GM12878 (cell line): ENCODE data around the gene CCDC68. TPM values are rescaled to one million over a fixed set of nuclear protein-coding genes. Genes with fewer than 3 reads are reported as not detected.

Experiments
- ATAC-seq: fragments of 200-7000 bp; cut with Tn5 transposase; 3 replicates; pipeline ENCODE4 v1.9.1; 2020; ENCODE audit warnings: mild to moderate bottlenecking, moderate library complexity
- BruUV-seq: library from RNA; stranded (reverse); fragments of 400-500 nt; replicated peaks from 2 replicates; lab custom pipeline; 2021; lab: Mats Ljungman, UMichigan
- CTCF ChIA-PET: fragments of 300-600 bp; sonication (Branson Sonifier 250); formaldehyde crosslinking; extraction: SDS; loops from one replicate; lab custom pipeline; 2021; ENCODE audit warnings: inconsistent platforms; lab: Yijun Ruan, JAX
- POLR2A ChIA-PET: fragments of 350-600 bp; formaldehyde crosslinking; extraction: SDS; loops from one replicate; lab custom pipeline; 2021; ENCODE audit warnings: inconsistent platforms; lab: Charles Lee
- RAD21 ChIA-PET: fragments of 300-600 bp; sonication (Branson Sonifier 250); formaldehyde crosslinking; loops from one replicate; lab custom pipeline; 2023; ENCODE audit warnings: antibody characterized with exemption; ENCODE audit not compliant: unreplicated experiment; lab: Charles Lee
- SMC1A ChIA-PET: fragments of 300-600 bp; sonication (Branson Sonifier 250); formaldehyde crosslinking; loops from one replicate; lab custom pipeline; 2023; ENCODE audit not compliant: unreplicated experiment, uncharacterized antibody; lab: Charles Lee
- DNase-seq: peaks from one replicate; pipeline ENCODE4 v3.0.0-alpha.2; 2011; ENCODE audit warnings: low read depth, low spot score
- FAIRE-seq: peaks from 3 replicates; lab custom pipeline; 2011; peaks lifted over from hg19 to GRCh38; lab: Jason Lieb, UNC
- H2AFZ ChIP-seq: 2 replicates; pipeline ENCODE4 v1.6.0; 2011; ENCODE audit warnings: low read depth, low read length, control low read depth; ENCODE audit not compliant: control insufficient read depth
- H3K27ac ChIP-seq: 2 replicates; pipeline ENCODE4 v1.5.1; 2011; ENCODE audit warnings: control low read depth; ENCODE audit not compliant: control insufficient read depth, insufficient read depth
- H3K27me3 ChIP-seq, 2 experiments: replicated peaks in 1 of 2; 2 replicates each; pipeline versions ENCODE4 v1.6.0 to v1.6.1; 2011; ENCODE audit warnings: low read length in 1 of 2; ENCODE audit not compliant: control insufficient read depth in 2 of 2, insufficient read depth in 2 of 2
- H3K36me3 ChIP-seq, 2 experiments: 2 replicates each; pipeline ENCODE4 v1.5.1; 2011; ENCODE audit warnings: low read length in 1 of 2; ENCODE audit not compliant: control insufficient read depth in 2 of 2, insufficient read depth in 2 of 2
- H3K4me1 ChIP-seq: 2 replicates; pipeline ENCODE4 v1.6.1; 2011; ENCODE audit warnings: mild to moderate bottlenecking, low read length, moderate library complexity, mixed read lengths; ENCODE audit not compliant: control insufficient read depth, insufficient read depth
- H3K4me2 ChIP-seq: 2 replicates; pipeline ENCODE4 v1.6.0; 2011; ENCODE audit warnings: control low read depth; ENCODE audit not compliant: control insufficient read depth, insufficient read depth
- H3K4me3 ChIP-seq: fragments of 200-600 bp; sonication (generic); 2 replicates; pipeline ENCODE4 v1.5.1; 2016
- H3K79me2 ChIP-seq: 2 replicates; pipeline ENCODE4 v1.6.0; 2011; ENCODE audit warnings: low read length; ENCODE audit not compliant: control insufficient read depth, insufficient read depth
- H3K9ac ChIP-seq: 2 replicates; pipeline ENCODE4 v1.8.0; 2011; ENCODE audit warnings: low read length, control low read depth, mixed read lengths; ENCODE audit not compliant: control insufficient read depth, insufficient read depth
- H3K9me3 ChIP-seq: replicated peaks from 3 replicates; pipeline ENCODE4 v1.5.1; 2011; ENCODE audit warnings: mild to moderate bottlenecking, low read length; ENCODE audit not compliant: control insufficient read depth, insufficient read depth
- H4K20me1 ChIP-seq: 2 replicates; pipeline ENCODE4 v1.6.0; 2011; ENCODE audit not compliant: control insufficient read depth, insufficient read depth
- EED ChIP-seq: sonication (generic); IDR thresholded peaks from 2 replicates; pipeline ENCODE4 v1.6.1; 2016; ENCODE audit warnings: antibody characterized with exemption, low read depth
- ESRRA ChIP-seq: IDR thresholded peaks from 2 replicates; pipeline ENCODE4 v1.6.1; 2012; ENCODE audit warnings: mild to moderate bottlenecking, low read length, improper control_type of control experiment
- FOXK2 ChIP-seq: fragments of 450-650 bp; IDR thresholded peaks from 2 replicates; pipeline ENCODE4 v1.6.1; 2017; ENCODE audit warnings: mild to moderate bottlenecking, moderate library complexity
- HDAC2 ChIP-seq: fragments of 200-600 bp; sonication (generic); IDR thresholded peaks from 2 replicates; pipeline ENCODE4 v1.6.1; 2017
- MYB ChIP-seq: fragments of 150-350 bp; IDR thresholded peaks from 2 replicates; pipeline ENCODE4 v1.6.1; 2014; ENCODE audit warnings: mild to moderate bottlenecking, low read depth, low read length, borderline replicate concordance
- NFYB ChIP-seq: IDR thresholded peaks from 2 replicates; pipeline ENCODE4 v1.6.1; 2011; ENCODE audit warnings: low read depth, mild to moderate bottlenecking, low read length, improper control_type of control experiment, moderate library complexity; ENCODE audit not compliant: insufficient read depth
- NR2F1 ChIP-seq: fragments of 450-650 bp; conservative IDR thresholded peaks from 2 replicates; pipeline ENCODE4 v1.6.1; 2017; ENCODE audit warnings: mild to moderate bottlenecking
- PKNOX1 ChIP-seq: fragments of 450-650 bp; IDR thresholded peaks from 2 replicates; pipeline ENCODE4 v1.6.1; 2016; ENCODE audit warnings: mild to moderate bottlenecking
- POLR2AphosphoS2 ChIP-seq: IDR thresholded peaks from 2 replicates; pipeline ENCODE4 v1.6.1; 2011; ENCODE audit warnings: low read depth, mild to moderate bottlenecking, low read length, improper control_type of control experiment, moderate library complexity
- RELA ChIP-seq: fragments of 450-650 bp; IDR thresholded peaks from 2 replicates; pipeline ENCODE4 v1.8.0; 2014; ENCODE audit warnings: borderline replicate concordance; ENCODE audit not compliant: partially characterized antibody
- RFX5 ChIP-seq: IDR thresholded peaks from 2 replicates; pipeline ENCODE4 v1.6.1; 2011; ENCODE audit warnings: low read depth, low read length, improper control_type of control experiment
- STAT3 ChIP-seq: IDR thresholded peaks from 2 replicates; pipeline ENCODE4 v1.6.1; 2011; ENCODE audit warnings: low read depth, low read length, improper control_type of control experiment
- ZBTB4 ChIP-seq: fragments of 450-650 bp; formaldehyde crosslinking; IDR thresholded peaks from 2 replicates; pipeline ENCODE4 v1.4.0; 2022; ENCODE audit warnings: mild to moderate bottlenecking, moderate library complexity
- ZNF622 ChIP-seq: fragments of 450-650 bp; IDR thresholded peaks from 2 replicates; pipeline ENCODE4 v1.6.1; 2017; ENCODE audit warnings: mild to moderate bottlenecking, inconsistent platforms
- WGBS: methylation state at CpG from one replicate; pipeline ENCODE4 v1.1.6; 2016; ENCODE audit warnings: low lambda C conversion rate; ENCODE audit not compliant: insufficient replicate concordance, insufficient coverage; ENCODE audit errors: missing lambda C conversion rate; 5-methylcytosine and 5-hydroxymethylcytosine counted together
- in situ Hi-C: fragments of 300-500 bp; cut with MboI; formaldehyde crosslinking; loops from 9 replicates; pipeline ENCODE4 v1.14.3; 2018; ENCODE audit warnings: mixed read lengths
- intact Hi-C: fragments of 100-400 bp; cut with micrococcal nuclease; formaldehyde crosslinking; loops from one replicate; pipeline ENCODE4 v1.14.2; 2022; ENCODE audit not compliant: unreplicated experiment
- polyA plus RNA-seq, 11 experiments: library from polyadenylated mRNA; depleted of rRNA in 4 of 11; unstranded in 6 of 11; stranded (reverse) in 5 of 11; fragments of >200 nt; fragmentation: Nextera tagmentation in 4 of 11; fragmentation: Illumina TruSeq in 1 of 11; extraction: Ambion mirVana in 4 of 11; extraction: Trizol in 1 of 11; gene quantifications; 1 replicate in 1 of 11; 2 replicates in 10 of 11; pipeline versions ENCODE4 v1.2.1 to v1.2.3, GENCODE V29; 2011 to 2016; ENCODE audit warnings: inconsistent platforms in 2 of 11, missing spikeins in 2 of 11, low read depth in 1 of 11
- total RNA-seq, 4 experiments: library from RNA; depleted of rRNA in 3 of 4; stranded (reverse); fragments of >200 nt in 3 of 4; fragmentation: Illumina TruSeq in 1 of 4; extraction: Trizol in 1 of 4; gene quantifications; 2 replicates each; pipeline versions ENCODE4 v1.2.1 to v1.2.3, GENCODE V29; 2013 to 2021
- TF ChIP-seq, protein P1 (sequence below): fragments of 450-650 bp; IDR thresholded peaks from 2 replicates; pipeline ENCODE4 v1.6.1; 2017; ENCODE audit warnings: mild to moderate bottlenecking, moderate library complexity
- TF ChIP-seq, protein P2 (sequence below): IDR thresholded peaks from 2 replicates; pipeline ENCODE4 v1.6.1; 2012; ENCODE audit warnings: low read depth, low read length, improper control_type of control experiment

The CCDC68 gene
- total and polyA plus RNA-seq, 10 of the 15 experiments (the other 5 are each of a cell fraction or from before 2014, with no cell fraction given) = 0.04 TPM; not detected in 9

DNA sequence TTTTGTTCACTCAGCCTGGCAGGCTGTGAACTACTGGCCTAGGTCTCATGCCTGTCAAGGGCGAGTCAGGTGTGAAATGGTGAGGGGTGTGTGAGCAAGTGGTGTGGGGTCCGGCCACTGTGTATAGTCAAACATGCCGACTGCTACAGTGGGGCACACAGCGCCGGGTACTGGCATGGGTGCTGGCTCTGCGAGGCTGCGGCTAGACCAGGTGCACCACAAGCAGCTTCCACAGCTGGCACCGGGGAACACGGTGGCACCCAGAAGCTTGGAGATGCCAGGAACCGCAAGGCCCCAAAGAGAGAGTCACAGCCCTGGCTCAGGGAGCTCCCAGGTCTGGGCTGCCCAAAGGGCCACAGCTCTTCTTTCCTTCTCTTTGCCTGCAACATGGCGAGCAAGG, 49.7 kb downstream of the CCDC68 start:
- ChIA-PET POLR2A (no interaction called here), RAD21 (no interaction called here), CTCF (no interaction called here), SMC1A (interaction anchor here (1.3 kb wide), 1 partner anchor 20 kb away, joined by 3 read pairs; no protein-coding TSS in a partner anchor)
- intact Hi-C loops (no loop called here), in situ Hi-C loops (no loop called here)
- BruUV-seq = no TSS peak
- no peak overlapping the region for H3K4me2 ChIP-seq
- no peaks in the 10 kb centered on the region; the same call in 2 of the 3 replicates for H3K9me3 ChIP-seq
- no peaks in the 10 kb centered on the region for H3K36me3 ChIP-seq
- no peak overlapping the region for H2AFZ ChIP-seq
- no peaks in the 10 kb centered on the region for H3K27me3 ChIP-seq
- H3K4me1 ChIP-seq = no peaks in the 10 kb centered on the region
- WGBS = 42% methylated on average over 11 of the region's 11 CpGs
- H4K20me1 ChIP-seq = no peaks in the 10 kb centered on the region
- ATAC-seq (no peak), DNase-seq (no peak), FAIRE-seq (no peak)
- no peak overlapping the region for H3K4me3 ChIP-seq
- H3K79me2 ChIP-seq = no peaks in the 10 kb centered on the region
- no peak overlapping the region for H3K9ac ChIP-seq
- no peak overlapping the region for H3K27ac ChIP-seq
- no peak for TF ChIP-seq EED
- TF ChIP-seq RFX5 = no peak
- no peak for TF ChIP-seq NR2F1
- TF ChIP-seq FOXK2 = no peak
- TF ChIP-seq MYB = no peak
- TF ChIP-seq ZNF622 = no peak
- no peak for TF ChIP-seq STAT3
- TF ChIP-seq NFYB = no peak
- TF ChIP-seq, protein P1, sequence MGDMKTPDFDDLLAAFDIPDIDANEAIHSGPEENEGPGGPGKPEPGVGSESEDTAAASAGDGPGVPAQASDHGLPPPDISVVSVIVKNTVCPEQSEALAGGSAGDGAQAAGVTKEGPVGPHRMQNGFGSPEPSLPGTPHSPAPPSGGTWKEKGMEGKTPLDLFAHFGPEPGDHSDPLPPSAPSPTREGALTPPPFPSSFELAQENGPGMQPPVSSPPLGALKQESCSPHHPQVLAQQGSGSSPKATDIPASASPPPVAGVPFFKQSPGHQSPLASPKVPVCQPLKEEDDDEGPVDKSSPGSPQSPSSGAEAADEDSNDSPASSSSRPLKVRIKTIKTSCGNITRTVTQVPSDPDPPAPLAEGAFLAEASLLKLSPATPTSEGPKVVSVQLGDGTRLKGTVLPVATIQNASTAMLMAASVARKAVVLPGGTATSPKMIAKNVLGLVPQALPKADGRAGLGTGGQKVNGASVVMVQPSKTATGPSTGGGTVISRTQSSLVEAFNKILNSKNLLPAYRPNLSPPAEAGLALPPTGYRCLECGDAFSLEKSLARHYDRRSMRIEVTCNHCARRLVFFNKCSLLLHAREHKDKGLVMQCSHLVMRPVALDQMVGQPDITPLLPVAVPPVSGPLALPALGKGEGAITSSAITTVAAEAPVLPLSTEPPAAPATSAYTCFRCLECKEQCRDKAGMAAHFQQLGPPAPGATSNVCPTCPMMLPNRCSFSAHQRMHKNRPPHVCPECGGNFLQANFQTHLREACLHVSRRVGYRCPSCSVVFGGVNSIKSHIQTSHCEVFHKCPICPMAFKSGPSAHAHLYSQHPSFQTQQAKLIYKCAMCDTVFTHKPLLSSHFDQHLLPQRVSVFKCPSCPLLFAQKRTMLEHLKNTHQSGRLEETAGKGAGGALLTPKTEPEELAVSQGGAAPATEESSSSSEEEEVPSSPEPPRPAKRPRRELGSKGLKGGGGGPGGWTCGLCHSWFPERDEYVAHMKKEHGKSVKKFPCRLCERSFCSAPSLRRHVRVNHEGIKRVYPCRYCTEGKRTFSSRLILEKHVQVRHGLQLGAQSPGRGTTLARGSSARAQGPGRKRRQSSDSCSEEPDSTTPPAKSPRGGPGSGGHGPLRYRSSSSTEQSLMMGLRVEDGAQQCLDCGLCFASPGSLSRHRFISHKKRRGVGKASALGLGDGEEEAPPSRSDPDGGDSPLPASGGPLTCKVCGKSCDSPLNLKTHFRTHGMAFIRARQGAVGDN = no peak
- no peak for TF ChIP-seq POLR2AphosphoS2
- TF ChIP-seq RELA = no peak
- TF ChIP-seq ESRRA = no peak
- no peak for TF ChIP-seq PKNOX1
- TF ChIP-seq, protein P2, sequence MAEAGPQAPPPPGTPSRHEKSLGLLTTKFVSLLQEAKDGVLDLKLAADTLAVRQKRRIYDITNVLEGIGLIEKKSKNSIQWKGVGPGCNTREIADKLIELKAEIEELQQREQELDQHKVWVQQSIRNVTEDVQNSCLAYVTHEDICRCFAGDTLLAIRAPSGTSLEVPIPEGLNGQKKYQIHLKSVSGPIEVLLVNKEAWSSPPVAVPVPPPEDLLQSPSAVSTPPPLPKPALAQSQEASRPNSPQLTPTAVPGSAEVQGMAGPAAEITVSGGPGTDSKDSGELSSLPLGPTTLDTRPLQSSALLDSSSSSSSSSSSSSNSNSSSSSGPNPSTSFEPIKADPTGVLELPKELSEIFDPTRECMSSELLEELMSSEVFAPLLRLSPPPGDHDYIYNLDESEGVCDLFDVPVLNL = no peak
- TF ChIP-seq HDAC2 = no peak
- TF ChIP-seq ZBTB4 (CRISPR knock-in tag) = no peak
